T follicular helper cell (primary cell): Measurements from ENCODE around the gene SLC25A41.
A peak's percentile ranks its signal among the peaks of the same experiment; 100 is the strongest.
"Not testable (repeated sequence)": the region's sequence is repeated elsewhere in the genome, so short reads cannot be mapped to it uniquely, and the experiment has no call there.

Source experiments
- DNase-seq: peaks from one replicate; pipeline ENCODE4 v3.0.0-alpha.2; 2020; ENCODE audit warnings: low read depth

The SLC25A41 gene

GRCh38 chr19:6412061-6412446 lies 21.5 kb downstream of the SLC25A41 start:
- DNase-seq, result no peak

DNA sequence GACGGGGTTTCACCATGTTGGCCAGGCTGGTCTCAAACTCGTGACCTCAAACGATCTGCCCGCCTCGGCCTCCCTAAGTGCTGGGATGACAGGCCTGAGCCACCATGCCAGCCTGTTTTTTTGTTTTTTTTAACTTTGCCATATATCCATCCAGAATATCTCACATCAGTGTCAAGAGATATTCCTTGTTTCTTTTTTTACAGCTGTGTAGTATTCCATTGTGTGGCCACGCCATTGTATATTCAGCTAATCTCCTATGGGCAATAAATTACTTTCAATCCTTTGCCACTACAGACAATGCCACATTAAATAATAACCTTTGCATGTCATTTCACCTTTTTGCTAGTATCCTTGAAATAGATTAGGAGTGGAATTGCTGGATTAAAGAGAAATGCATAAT lies 24.2 kb downstream of the SLC25A41 start:
- no peak for DNase-seq

- DNase-seq, result no peak
Measured at GRCh38 chr19:6406401-6406800, 27.2 kb downstream of the SLC25A41 start.

- no peak for DNase-seq
Measured at GRCh38 chr19:6402837-6403608, 30.5 kb downstream of the SLC25A41 start.

DNA sequence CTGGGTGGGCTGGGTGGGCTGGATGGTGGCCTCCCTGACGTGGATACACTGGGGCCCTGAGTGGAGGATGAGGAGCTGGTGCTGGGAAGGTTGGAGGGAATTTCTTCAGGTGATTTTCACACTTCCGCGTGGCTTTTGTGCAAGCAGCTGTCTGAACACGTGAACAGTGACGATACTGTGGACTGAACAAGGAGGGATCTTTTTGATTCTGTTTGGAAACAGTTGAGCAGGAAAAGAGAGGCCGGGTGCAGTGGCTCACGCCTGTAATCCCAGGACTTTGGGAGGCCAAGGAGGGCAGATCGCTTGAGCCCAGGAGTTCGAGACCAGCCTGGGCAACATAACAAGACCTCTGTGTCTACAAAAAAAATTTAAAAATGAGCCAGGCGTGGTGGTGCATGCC lies 31.5 kb downstream of the SLC25A41 start:
- no peak for DNase-seq

- not testable (repeated sequence) for DNase-seq
Measured at GRCh38 chr19:6400062-6400944, 33.3 kb downstream of the SLC25A41 start.

GRCh38 chr19:6396305-6396704 lies 37.3 kb downstream of the SLC25A41 start:
- no peak for DNase-seq

DNA sequence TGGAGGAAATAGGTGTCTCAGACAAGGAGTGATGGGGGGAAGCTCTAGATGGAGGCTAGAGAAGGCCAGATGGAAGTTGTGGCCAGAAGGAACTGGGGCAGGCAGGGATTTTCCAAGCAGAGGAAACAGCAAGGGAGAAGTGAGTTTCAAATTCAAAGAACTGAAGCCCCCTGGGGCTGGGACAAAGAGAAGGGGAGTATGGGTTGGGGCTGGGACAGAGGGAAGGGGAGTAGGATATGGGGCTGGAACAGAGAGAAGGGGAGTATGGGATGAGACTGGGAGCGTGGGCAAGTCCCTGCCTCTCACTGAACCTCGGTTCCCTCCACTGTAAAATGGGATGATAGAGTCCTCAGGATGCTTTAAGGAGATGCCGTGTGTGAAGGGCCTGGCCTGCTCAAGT lies 38.7 kb downstream of the SLC25A41 start:
- no peak for DNase-seq

DNA sequence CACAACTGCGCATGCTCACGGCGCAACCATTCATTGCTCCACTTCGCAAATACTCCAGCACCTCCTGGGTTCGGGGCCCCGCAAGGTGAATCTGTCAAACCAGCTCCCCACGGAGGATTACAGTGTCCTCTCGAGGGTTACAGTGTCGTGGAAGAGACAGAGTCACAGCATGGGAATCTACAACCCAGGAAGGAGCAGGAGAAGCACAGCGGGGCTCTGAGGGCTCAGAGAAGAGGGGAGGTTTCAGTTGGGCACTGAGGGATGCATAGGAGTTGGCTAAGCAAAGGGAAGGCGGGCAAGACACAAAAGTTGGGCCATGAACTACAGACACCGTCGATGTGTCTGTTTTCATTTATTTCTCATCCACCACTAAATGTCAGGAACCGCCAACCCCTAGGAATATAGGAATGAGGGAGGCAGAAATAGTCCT lies 39.6 kb downstream of the SLC25A41 start:
- DNase-seq, result no peak

DNA sequence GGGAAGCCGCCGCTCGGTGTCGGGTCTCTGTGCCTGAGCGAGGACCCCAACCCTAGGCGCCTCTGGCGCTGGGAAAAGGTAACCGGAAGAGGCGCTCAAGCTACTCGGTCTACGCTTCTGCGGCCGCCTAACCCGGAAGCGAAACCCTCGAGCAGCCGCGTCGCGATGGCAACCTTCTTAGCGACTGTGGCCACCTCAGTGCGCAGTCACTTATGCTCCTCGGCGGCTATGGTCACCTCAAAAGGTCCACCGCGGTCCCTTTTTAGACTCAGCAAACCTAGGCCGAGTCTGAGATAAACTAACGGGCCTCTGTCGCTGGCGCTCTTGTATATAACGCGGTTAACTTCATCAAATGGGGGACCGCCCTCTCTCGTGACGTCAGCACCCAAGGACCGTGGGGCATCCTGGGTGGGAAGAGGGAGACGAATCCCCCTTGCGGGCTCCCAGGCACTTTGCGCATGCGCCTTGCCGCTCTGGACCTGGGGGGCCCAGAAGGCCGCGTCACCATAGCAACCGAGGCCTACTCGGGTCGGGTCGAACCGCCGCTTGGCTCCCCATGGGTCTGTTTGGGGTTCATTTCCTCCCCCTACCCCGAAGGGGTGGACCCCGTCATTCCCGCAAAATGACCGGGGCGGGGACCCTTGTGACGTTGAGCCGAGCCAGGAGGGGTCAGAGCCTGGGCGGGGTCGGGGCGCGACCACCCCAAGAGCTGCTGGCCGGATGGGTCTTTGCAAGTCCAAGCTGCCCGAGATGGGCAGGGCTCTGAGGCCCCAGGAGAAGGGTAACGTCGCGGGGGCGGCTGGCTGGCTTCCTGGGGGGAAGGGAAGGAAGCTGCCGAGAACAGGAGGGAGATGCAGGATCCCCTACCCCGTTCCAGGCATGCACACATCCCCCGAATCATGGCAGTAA lies 40.2 kb downstream of the SLC25A41 start, which contains the start of gene GTF2F1:
GTF2F1 (minus strand) TSS at position 91 of the 909 bp plus-strand sequence. CDS start 169 bp downstream, outside the sequence.
- DNase-seq, result peak; percentile 92

DNA sequence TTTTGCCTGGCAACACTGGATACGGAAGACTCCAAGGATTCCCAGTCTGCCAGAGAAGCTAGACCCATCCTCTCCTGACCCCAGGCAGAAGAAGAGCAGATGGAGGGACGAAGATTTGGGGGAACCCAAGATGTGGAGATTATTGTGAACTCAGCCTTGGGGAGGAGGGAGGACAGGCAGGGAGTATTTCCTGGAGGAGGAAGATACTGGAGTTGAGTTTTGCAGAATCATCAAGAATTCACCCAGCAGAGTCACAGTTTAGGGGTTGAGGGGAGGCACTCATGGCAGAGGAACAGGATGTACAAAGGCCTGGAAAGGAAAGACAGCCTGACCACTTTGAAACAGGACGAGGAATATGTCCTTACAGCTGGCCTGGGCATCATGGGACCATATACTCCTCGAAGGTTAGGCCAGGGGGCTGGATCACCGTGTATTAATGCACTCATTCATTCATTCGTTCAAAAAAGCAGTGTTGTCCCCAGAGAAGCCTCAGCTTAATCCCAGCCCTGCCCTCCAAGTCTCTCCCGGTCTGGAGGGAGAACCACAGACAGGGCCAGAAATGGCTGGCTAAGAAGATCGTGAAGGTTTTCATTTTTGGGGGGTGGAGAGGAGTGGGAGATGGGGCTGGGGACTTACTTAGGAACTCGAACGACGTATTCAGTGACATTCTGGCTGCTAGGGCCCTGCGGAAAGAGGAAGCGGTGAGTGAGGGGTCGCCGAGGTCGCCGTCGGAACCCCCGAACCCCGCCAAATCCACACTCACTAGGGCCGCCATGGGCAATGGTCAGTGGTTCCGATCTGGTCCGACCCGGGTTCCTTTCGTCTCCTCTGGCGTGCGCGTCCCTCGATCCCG lies 41.1 kb downstream of the SLC25A41 start:
- no peak for DNase-seq

GRCh38 chr19:6387372-6387771 lies 46.2 kb downstream of the SLC25A41 start:
- no peak for DNase-seq

- DNase-seq, result no peak
Measured at GRCh38 chr19:6384381-6384780, 49.2 kb downstream of the SLC25A41 start.

- no peak for DNase-seq
Measured at GRCh38 chr19:6383188-6383587, 50.4 kb downstream of the SLC25A41 start.

- DNase-seq, result no peak
Measured at GRCh38 chr19:6381030-6381750, 52.4 kb downstream of the SLC25A41 start.

DNA sequence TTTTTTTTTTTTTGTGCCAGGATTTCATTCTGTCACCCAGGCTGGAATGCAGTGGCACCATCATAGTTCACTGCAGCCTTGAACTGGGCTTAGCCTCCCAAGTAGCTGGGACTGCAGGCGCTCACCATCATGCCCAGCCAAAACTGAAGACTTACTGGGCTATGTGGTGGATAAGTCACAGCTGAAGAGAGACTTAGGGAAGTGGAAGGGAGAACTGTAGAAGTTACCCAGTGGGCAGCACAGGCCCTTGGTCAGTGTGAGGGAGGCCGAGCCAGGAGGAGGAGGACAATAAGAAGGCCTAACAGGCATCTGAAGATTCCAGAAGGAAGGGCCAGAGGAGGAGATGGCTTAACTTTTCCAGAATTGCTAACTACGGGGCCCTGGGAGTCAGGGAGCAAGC lies 53.8 kb downstream of the SLC25A41 start:
- DNase-seq, result no peak

GRCh38 chr19:6378486-6378885 lies 55.1 kb downstream of the SLC25A41 start:
- no peak for DNase-seq

GRCh38 chr19:6378041-6378440 lies 55.5 kb downstream of the SLC25A41 start:
- no peak for DNase-seq

- no peak for DNase-seq
Measured at GRCh38 chr19:6376512-6377190, 56.9 kb downstream of the SLC25A41 start.
